ENCODE data around the gene VPS37C.

The VPS37C gene

GRCh38 chr11:61083601-61084147 lies 77.6 kb downstream of the VPS37C start:
- Histone ChIP-seq H3K23ac (ENCODE audit: low read length) (no peak overlapping the region), H2BK120ac (ENCODE audit: insufficient read depth, low read length, poor library complexity) (no peak overlapping the region), H3K27ac (ENCODE audit: low read depth, low read length) (no peak overlapping the region), H3K14ac (ENCODE audit: low read length) (no peak overlapping the region), H3K18ac (ENCODE audit: low read length) (no peak overlapping the region), H2BK12ac (ENCODE audit: low read length) (no peak overlapping the region), H4K91ac (ENCODE audit: low read depth, low read length) (no peak overlapping the region), H3K27me3 (ENCODE audit: insufficient read depth, low read length) (no peaks in the 10 kb centered on the region), H3K9ac (ENCODE audit: low read length) (no peak overlapping the region), H3K4me2 (ENCODE audit: low read length) (no peak overlapping the region), H3K36me3 (ENCODE audit: control insufficient read depth in 1 of 2, insufficient read depth in 2 of 2, low read length in 2 of 2) (no peaks in the 10 kb centered on the region), H3K4me1 (ENCODE audit: control insufficient read depth in 1 of 2, insufficient read depth in 2 of 2, low read length in 2 of 2) (no peaks in the 10 kb centered on the region), H3K9me3 (ENCODE audit: insufficient read depth, low read depth, low read length) (no peaks in the 10 kb centered on the region), H2AK5ac (ENCODE audit: low read length) (no peak overlapping the region), H4K12ac (ENCODE audit: low read depth, low read length) (no peak overlapping the region), H2AFZ (ENCODE audit: insufficient read depth, low read length, poor library complexity) (no peak overlapping the region), H3K79me1 (ENCODE audit: low read length) (no peaks in the 10 kb centered on the region), H3K4me3 (ENCODE audit: low read depth, low read length) (no peak overlapping the region), H3K79me2 (ENCODE audit: control insufficient read depth, insufficient read depth, low read length, poor library complexity) (no peaks in the 10 kb centered on the region), H4K8ac (ENCODE audit: low read depth, low read length) (no peak overlapping the region), H3K4ac (ENCODE audit: low read depth, low read length) (no peak overlapping the region), H2BK5ac (ENCODE audit: low read depth, low read length, poor library complexity) (no peak overlapping the region)
- WGBS (ENCODE audit: extremely low coverage, insufficient coverage, insufficient read length), result no CpG with 5 or more reads among the region's 13 CpGs
- peak; percentile 69 to 79 for DNase-seq

GRCh38 chr11:61082931-61083531 lies 78.2 kb downstream of the VPS37C start:
- no peaks in the 10 kb centered on the region for H3K79me2 ChIP-seq (ENCODE audit: control insufficient read depth, insufficient read depth, low read length, poor library complexity)
- no peak overlapping the region for H3K14ac ChIP-seq (ENCODE audit: low read length)
- H3K36me3 ChIP-seq (ENCODE audit: control insufficient read depth in 1 of 2, insufficient read depth in 2 of 2, low read length in 2 of 2), result no peaks in the 10 kb centered on the region
- H3K4me1 ChIP-seq (ENCODE audit: control insufficient read depth in 1 of 2, insufficient read depth in 2 of 2, low read length in 2 of 2), result no peaks in the 10 kb centered on the region
- H3K23ac ChIP-seq (ENCODE audit: low read length), result no peak overlapping the region
- H3K27me3 ChIP-seq (ENCODE audit: insufficient read depth, low read length), result no peaks in the 10 kb centered on the region
- no peak overlapping the region for H3K4me2 ChIP-seq (ENCODE audit: low read length)
- no peak overlapping the region for H2BK12ac ChIP-seq (ENCODE audit: low read length)
- no peaks in the 10 kb centered on the region for H3K79me1 ChIP-seq (ENCODE audit: low read length)
- no peak overlapping the region for H2AK5ac ChIP-seq (ENCODE audit: low read length)
- no peak overlapping the region for H3K18ac ChIP-seq (ENCODE audit: low read length)
- H3K9ac ChIP-seq (ENCODE audit: low read length), result no peak overlapping the region
- WGBS (ENCODE audit: extremely low coverage, insufficient coverage, insufficient read length), result no CpG with 5 or more reads among the region's 14 CpGs
- H3K9me3 ChIP-seq (ENCODE audit: insufficient read depth, low read depth, low read length), result no peaks in the 10 kb centered on the region
- no peak overlapping the region for H2AFZ ChIP-seq (ENCODE audit: insufficient read depth, low read length, poor library complexity)
- H2BK120ac ChIP-seq (ENCODE audit: insufficient read depth, low read length, poor library complexity), result no peak overlapping the region
- H4K12ac ChIP-seq (ENCODE audit: low read depth, low read length), result no peak overlapping the region
- no peak overlapping the region for H4K8ac ChIP-seq (ENCODE audit: low read depth, low read length)
- H3K4me3 ChIP-seq (ENCODE audit: low read depth, low read length), result no peak overlapping the region
- H2BK5ac ChIP-seq (ENCODE audit: low read depth, low read length, poor library complexity), result no peak overlapping the region
- DNase-seq, result no peak
- no peak overlapping the region for H3K4ac ChIP-seq (ENCODE audit: low read depth, low read length)
- no peak overlapping the region for H4K91ac ChIP-seq (ENCODE audit: low read depth, low read length)
- no peak overlapping the region for H3K27ac ChIP-seq (ENCODE audit: low read depth, low read length)

- Histone ChIP-seq H2AFZ (ENCODE audit: insufficient read depth, low read length, poor library complexity) (no peak overlapping the region), H3K4ac (ENCODE audit: low read depth, low read length) (no peak overlapping the region), H3K4me2 (ENCODE audit: low read length) (no peak overlapping the region), H2BK12ac (ENCODE audit: low read length) (no peak overlapping the region), H3K23ac (ENCODE audit: low read length) (no peak overlapping the region), H3K79me1 (ENCODE audit: low read length) (no peaks in the 10 kb centered on the region), H3K4me1 (ENCODE audit: control insufficient read depth in 1 of 2, insufficient read depth in 2 of 2, low read length in 2 of 2) (no peaks in the 10 kb centered on the region), H4K12ac (ENCODE audit: low read depth, low read length) (no peak overlapping the region), H3K18ac (ENCODE audit: low read length) (no peak overlapping the region), H4K8ac (ENCODE audit: low read depth, low read length) (no peak overlapping the region), H3K9ac (ENCODE audit: low read length) (no peak overlapping the region), H3K14ac (ENCODE audit: low read length) (no peak overlapping the region), H3K4me3 (ENCODE audit: low read depth, low read length) (no peak overlapping the region), H4K91ac (ENCODE audit: low read depth, low read length) (no peak overlapping the region), H3K36me3 (ENCODE audit: control insufficient read depth in 1 of 2, insufficient read depth in 2 of 2, low read length in 2 of 2) (no peaks in the 10 kb centered on the region), H3K27me3 (ENCODE audit: insufficient read depth, low read length) (no peaks in the 10 kb centered on the region), H2AK5ac (ENCODE audit: low read length) (no peak overlapping the region), H3K27ac (ENCODE audit: low read depth, low read length) (no peak overlapping the region), H3K9me3 (ENCODE audit: insufficient read depth, low read depth, low read length) (no peaks in the 10 kb centered on the region), H2BK120ac (ENCODE audit: insufficient read depth, low read length, poor library complexity) (no peak overlapping the region), H3K79me2 (ENCODE audit: control insufficient read depth, insufficient read depth, low read length, poor library complexity) (no peaks in the 10 kb centered on the region), H2BK5ac (ENCODE audit: low read depth, low read length, poor library complexity) (no peak overlapping the region)
- no CpG with 5 or more reads among the region's 18 CpGs for WGBS (ENCODE audit: extremely low coverage, insufficient coverage, insufficient read length)
- no peak for DNase-seq
Observed at GRCh38 chr11:61082062-61082870, 79.0 kb downstream of the VPS37C start.

- Histone ChIP-seq H3K4me2 (ENCODE audit: low read length) (no peak overlapping the region), H4K8ac (ENCODE audit: low read depth, low read length) (no peak overlapping the region), H3K4ac (ENCODE audit: low read depth, low read length) (no peak overlapping the region), H4K91ac (ENCODE audit: low read depth, low read length) (no peak overlapping the region), H3K9ac (ENCODE audit: low read length) (no peak overlapping the region), H3K27me3 (ENCODE audit: insufficient read depth, low read length) (no peaks in the 10 kb centered on the region), H2BK120ac (ENCODE audit: insufficient read depth, low read length, poor library complexity) (no peak overlapping the region), H3K23ac (ENCODE audit: low read length) (no peak overlapping the region), H4K12ac (ENCODE audit: low read depth, low read length) (no peak overlapping the region), H3K9me3 (ENCODE audit: insufficient read depth, low read depth, low read length) (no peaks in the 10 kb centered on the region), H3K18ac (ENCODE audit: low read length) (no peak overlapping the region), H2AFZ (ENCODE audit: insufficient read depth, low read length, poor library complexity) (no peak overlapping the region), H3K14ac (ENCODE audit: low read length) (no peak overlapping the region), H2AK5ac (ENCODE audit: low read length) (no peak overlapping the region), H3K4me3 (ENCODE audit: low read depth, low read length) (no peak overlapping the region), H3K36me3 (ENCODE audit: control insufficient read depth in 1 of 2, insufficient read depth in 2 of 2, low read length in 2 of 2) (no peaks in the 10 kb centered on the region), H3K79me2 (ENCODE audit: control insufficient read depth, insufficient read depth, low read length, poor library complexity) (no peaks in the 10 kb centered on the region), H3K4me1 (ENCODE audit: control insufficient read depth in 1 of 2, insufficient read depth in 2 of 2, low read length in 2 of 2) (no peaks in the 10 kb centered on the region), H2BK12ac (ENCODE audit: low read length) (no peak overlapping the region), H3K79me1 (ENCODE audit: low read length) (no peaks in the 10 kb centered on the region), H3K27ac (ENCODE audit: low read depth, low read length) (no peak overlapping the region), H2BK5ac (ENCODE audit: low read depth, low read length, poor library complexity) (no peak overlapping the region)
- WGBS (ENCODE audit: extremely low coverage, insufficient coverage, insufficient read length), result no CpG with 5 or more reads among the region's 11 CpGs
- DNase-seq, result no peak
Observed at GRCh38 chr11:61080986-61081590, 80.1 kb downstream of the VPS37C start.

Data from trophoblast cell (in vitro differentiated cells and primary cell).